Ishikawa (cell line): ENCODE results near the gene EP300.

Source experiments
- CEBPB ChIP-seq: IDR thresholded peaks from 2 replicates; pipeline ENCODE4 v1.6.1; 2012
- CREB1 ChIP-seq: IDR thresholded peaks from 2 replicates; pipeline ENCODE4 v1.6.1; 2012; ENCODE audit warnings: low read depth
- EGR1 ChIP-seq: IDR thresholded peaks from 2 replicates; pipeline ENCODE4 v1.6.1; 2012
- EP300 ChIP-seq: IDR thresholded peaks from 2 replicates; pipeline ENCODE4 v1.6.1; 2012; ENCODE audit warnings: borderline replicate concordance
- FOXM1 ChIP-seq: IDR thresholded peaks from 2 replicates; pipeline ENCODE4 v1.6.1; 2012; ENCODE audit warnings: low read depth, borderline replicate concordance
- NFIC ChIP-seq: IDR thresholded peaks from 2 replicates; pipeline ENCODE4 v1.6.1; 2012
- RAD21 ChIP-seq: IDR thresholded peaks from 2 replicates; pipeline ENCODE4 v1.6.1; 2012; ENCODE audit warnings: low read depth
- TAF1 ChIP-seq: IDR thresholded peaks from 2 replicates; pipeline ENCODE4 v1.6.1; 2012; ENCODE audit warnings: low read depth, mild to moderate bottlenecking
- TCF12 ChIP-seq: IDR thresholded peaks from 2 replicates; pipeline ENCODE4 v1.6.1; 2012; ENCODE audit warnings: low read depth
- TEAD4 ChIP-seq: IDR thresholded peaks from 2 replicates; pipeline ENCODE4 v1.6.1; 2012
- USF1 ChIP-seq: IDR thresholded peaks from 2 replicates; pipeline ENCODE4 v1.6.1; 2012
- YY1 ChIP-seq: IDR thresholded peaks from 2 replicates; pipeline ENCODE4 v1.6.1; 2012; ENCODE audit warnings: low read depth
- ZBTB7A ChIP-seq: IDR thresholded peaks from 2 replicates; pipeline ENCODE4 v1.6.1; 2012; ENCODE audit warnings: low read depth
- TF ChIP-seq, protein P1 (sequence below): IDR thresholded peaks from 2 replicates; pipeline ENCODE4 v1.6.1; 2012
- TF ChIP-seq, protein P2 (sequence below): IDR thresholded peaks from 2 replicates; pipeline ENCODE4 v1.6.1; 2012; ENCODE audit warnings: low read depth, mild to moderate bottlenecking

EP300 gene

GRCh38 chr22:41226723-41227655, 134.6 kb downstream of the EP300 start:
- TF ChIP-seq TEAD4: no peak
- TF ChIP-seq NFIC: no peak
- no peak for TF ChIP-seq EGR1
- no peak for TF ChIP-seq FOXM1
- no peak for TF ChIP-seq TCF12
- no peak for TF ChIP-seq EP300
- TF ChIP-seq, protein P1, sequence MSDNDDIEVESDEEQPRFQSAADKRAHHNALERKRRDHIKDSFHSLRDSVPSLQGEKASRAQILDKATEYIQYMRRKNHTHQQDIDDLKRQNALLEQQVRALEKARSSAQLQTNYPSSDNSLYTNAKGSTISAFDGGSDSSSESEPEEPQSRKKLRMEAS: no peak
- TF ChIP-seq RAD21: no peak
- TF ChIP-seq ZBTB7A: no peak
- TF ChIP-seq CEBPB: no peak
- TF ChIP-seq CREB1: no peak
- no peak for TF ChIP-seq USF1
- no peak for TF ChIP-seq TAF1
- TF ChIP-seq YY1: no peak
- TF ChIP-seq, protein P2, sequence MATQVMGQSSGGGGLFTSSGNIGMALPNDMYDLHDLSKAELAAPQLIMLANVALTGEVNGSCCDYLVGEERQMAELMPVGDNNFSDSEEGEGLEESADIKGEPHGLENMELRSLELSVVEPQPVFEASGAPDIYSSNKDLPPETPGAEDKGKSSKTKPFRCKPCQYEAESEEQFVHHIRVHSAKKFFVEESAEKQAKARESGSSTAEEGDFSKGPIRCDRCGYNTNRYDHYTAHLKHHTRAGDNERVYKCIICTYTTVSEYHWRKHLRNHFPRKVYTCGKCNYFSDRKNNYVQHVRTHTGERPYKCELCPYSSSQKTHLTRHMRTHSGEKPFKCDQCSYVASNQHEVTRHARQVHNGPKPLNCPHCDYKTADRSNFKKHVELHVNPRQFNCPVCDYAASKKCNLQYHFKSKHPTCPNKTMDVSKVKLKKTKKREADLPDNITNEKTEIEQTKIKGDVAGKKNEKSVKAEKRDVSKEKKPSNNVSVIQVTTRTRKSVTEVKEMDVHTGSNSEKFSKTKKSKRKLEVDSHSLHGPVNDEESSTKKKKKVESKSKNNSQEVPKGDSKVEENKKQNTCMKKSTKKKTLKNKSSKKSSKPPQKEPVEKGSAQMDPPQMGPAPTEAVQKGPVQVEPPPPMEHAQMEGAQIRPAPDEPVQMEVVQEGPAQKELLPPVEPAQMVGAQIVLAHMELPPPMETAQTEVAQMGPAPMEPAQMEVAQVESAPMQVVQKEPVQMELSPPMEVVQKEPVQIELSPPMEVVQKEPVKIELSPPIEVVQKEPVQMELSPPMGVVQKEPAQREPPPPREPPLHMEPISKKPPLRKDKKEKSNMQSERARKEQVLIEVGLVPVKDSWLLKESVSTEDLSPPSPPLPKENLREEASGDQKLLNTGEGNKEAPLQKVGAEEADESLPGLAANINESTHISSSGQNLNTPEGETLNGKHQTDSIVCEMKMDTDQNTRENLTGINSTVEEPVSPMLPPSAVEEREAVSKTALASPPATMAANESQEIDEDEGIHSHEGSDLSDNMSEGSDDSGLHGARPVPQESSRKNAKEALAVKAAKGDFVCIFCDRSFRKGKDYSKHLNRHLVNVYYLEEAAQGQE: no peak

DNA sequence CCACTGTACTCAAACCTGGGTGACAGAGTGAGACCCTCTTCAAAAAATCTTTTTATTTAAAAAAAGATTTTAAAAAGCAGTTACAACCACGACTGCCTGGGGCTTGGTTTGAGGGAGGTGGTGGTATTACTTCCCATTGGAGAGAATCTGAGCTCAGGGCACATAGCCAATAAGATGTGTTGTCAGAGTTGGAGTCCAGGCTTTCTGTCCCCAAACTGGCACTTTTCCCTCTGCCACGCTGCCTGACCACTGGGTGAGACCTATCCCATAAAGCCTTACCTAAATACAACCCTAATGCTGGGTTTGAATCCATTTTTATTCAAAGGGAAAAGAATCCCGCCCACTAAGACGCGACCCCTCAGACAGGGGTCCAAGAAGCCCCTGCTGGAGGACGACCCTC, 136.8 kb downstream of the EP300 start:
- no peak for TF ChIP-seq FOXM1
- no peak for TF ChIP-seq TCF12
